Activated naive CD8-positive, alpha-beta T cell treated with anti-CD3 and anti-CD28 coated beads, Interleukin-2, amount 50 U/mL, for 24 hours (primary cell): ENCODE results near the gene AHSA1.

Experiments
- ATAC-seq: fragments of 150-1000 bp; cut with Tn5 transposase; one replicate; pipeline ENCODE4 v1.10.0; 2021
- DNase-seq: peaks from one replicate; pipeline ENCODE4 v3.0.0; 2021
- H3K27ac Mint-ChIP-seq: one replicate; pipeline ENCODE4 v1.8.0; 2021; ENCODE audit warnings: mild to moderate bottlenecking, mixed read lengths
- H3K27me3 Mint-ChIP-seq: one replicate; pipeline ENCODE4 v1.8.0; 2021; ENCODE audit warnings: mixed read lengths
- H3K36me3 Mint-ChIP-seq: one replicate; pipeline ENCODE4 v1.8.0; 2021; ENCODE audit warnings: low read depth, mixed read lengths
- H3K4me1 Mint-ChIP-seq: one replicate; pipeline ENCODE4 v1.8.0; 2021; ENCODE audit warnings: mixed read lengths
- H3K4me3 Mint-ChIP-seq: one replicate; pipeline ENCODE4 v1.8.0; 2021; ENCODE audit warnings: mild to moderate bottlenecking, moderate library complexity, mixed read lengths
- H3K9me3 Mint-ChIP-seq: one replicate; pipeline ENCODE4 v1.8.0; 2021; ENCODE audit warnings: mixed read lengths

Gene AHSA1

GRCh38 chr14:77509366-77509765, 51.5 kb downstream of the AHSA1 start:
- ATAC-seq (no peak), DNase-seq (no peak)
- Mint-ChIP-seq H3K9me3 (no peaks in the 10 kb centered on the region), H3K36me3 (peaks cover 21% of the 10 kb centered on the region), H3K4me1 (no peaks in the 10 kb centered on the region), H3K4me3 (no peak overlapping the region), H3K27ac (no peak overlapping the region), H3K27me3 (no peaks in the 10 kb centered on the region)

- Mint-ChIP-seq H3K27me3 (no peaks in the 10 kb centered on the region), H3K4me3 (no peak overlapping the region), H3K27ac (no peak overlapping the region), H3K9me3 (no peaks in the 10 kb centered on the region), H3K36me3 (peaks cover 22% of the 10 kb centered on the region), H3K4me1 (no peaks in the 10 kb centered on the region)
- DNase-seq: no peak
- no peak for ATAC-seq
Measured at GRCh38 chr14:77511486-77512162, 53.7 kb downstream of the AHSA1 start.

- no peaks in the 10 kb centered on the region for H3K9me3 Mint-ChIP-seq
- H3K36me3 Mint-ChIP-seq: peaks cover 25% of the 10 kb centered on the region
- H3K4me1 Mint-ChIP-seq: no peaks in the 10 kb centered on the region
- H3K27ac Mint-ChIP-seq: no peak overlapping the region
- no peak overlapping the region for H3K4me3 Mint-ChIP-seq
- no peak for ATAC-seq
- DNase-seq: no peak
- H3K27me3 Mint-ChIP-seq: no peaks in the 10 kb centered on the region
Measured at GRCh38 chr14:77516126-77516525, 58.2 kb downstream of the AHSA1 start.
